Thoracic aorta (tissue), 2 donors: ENCODE results near the gene ATRNL1. TPM values are rescaled to one million over a fixed set of nuclear protein-coding genes. Genes with fewer than 3 reads are reported as not detected.
"Not testable (repeated sequence)": the region's sequence is repeated elsewhere in the genome, so short reads cannot be mapped to it uniquely, and the experiment has no call there.

Experiments used
- ATAC-seq: fragments of 150-250 bp; one replicate; pipeline ENCODE4 v1.8.0; 2017; ENCODE audit warnings: low read depth; ENCODE audit not compliant: insufficient number of reproducible peaks, low FRiP score
- DNase-seq: peaks from one replicate; pipeline ENCODE4 v3.0.0-alpha.2; 2020; ENCODE audit warnings: low spot score
- H3K27ac ChIP-seq, 2 donors: fragments of 200-600 bp; sonication (generic); 1 replicate in 1 of 2; 2 replicates in 1 of 2; pipeline ENCODE4 v1.5.1; 2016; ENCODE audit warnings: mild to moderate bottlenecking in 2 of 2, moderate library complexity in 2 of 2
- H3K27me3 ChIP-seq: fragments of 200-600 bp; sonication (generic); replicated peaks from 2 replicates; pipeline ENCODE4 v1.6.0; 2016; ENCODE audit warnings: mild to moderate bottlenecking; ENCODE audit not compliant: insufficient read depth
- H3K36me3 ChIP-seq: fragments of 200-600 bp; sonication (generic); one replicate; pipeline ENCODE4 v1.5.1; 2016
- H3K4me1 ChIP-seq, 2 donors: fragments of 200-600 bp; sonication (generic); 1 replicate in 1 of 2; 2 replicates in 1 of 2; pipeline versions ENCODE4 v1.5.1 to v1.6.0; 2016; ENCODE audit warnings: low read depth in 2 of 2, mild to moderate bottlenecking in 1 of 2; ENCODE audit not compliant: control insufficient read depth in 1 of 2
- H3K4me3 ChIP-seq: fragments of 200-600 bp; sonication (generic); 2 replicates; pipeline ENCODE4 v1.5.1; 2016; ENCODE audit warnings: mild to moderate bottlenecking
- H3K9me3 ChIP-seq: fragments of 200-600 bp; sonication (generic); 2 replicates; pipeline ENCODE4 v1.5.1; 2016
- CTCF ChIP-seq: fragments of 200-600 bp; sonication (generic); IDR thresholded peaks from one replicate; pipeline ENCODE4 v1.5.1; 2019; ENCODE audit warnings: antibody characterized with exemption
- total RNA-seq, 2 donors: library from RNA; depleted of rRNA; stranded (reverse); fragments of >200 nt; gene quantifications; one replicate each; pipeline versions ENCODE4 v1.1.0 to v1.2.3, GENCODE V29; 2016

Gene ATRNL1
- total RNA-seq, 2 donors from 2014 or later = 24.6 to 57.4 TPM

- no peak overlapping the region for H3K4me3 ChIP-seq
- no peaks in the 10 kb centered on the region for H3K27me3 ChIP-seq
- H3K36me3 ChIP-seq = no peaks in the 10 kb centered on the region
- H3K9me3 ChIP-seq = no peaks in the 10 kb centered on the region
- ATAC-seq = no peak
- no peak for TF ChIP-seq CTCF
- no peak overlapping the region for H3K27ac ChIP-seq
- DNase-seq = no peak
- no peaks in the 10 kb centered on the region for H3K4me1 ChIP-seq
Observed at GRCh38 chr10:115173915-115174443, 80.8 kb downstream of the ATRNL1 start.

GRCh38 chr10:115207276-115207675, 114.1 kb downstream of the ATRNL1 start:
- not testable (repeated sequence) for ATAC-seq

GRCh38 chr10:115209133-115209532, 116.0 kb downstream of the ATRNL1 start:
- H3K27me3 ChIP-seq = no peaks in the 10 kb centered on the region
- no peaks in the 10 kb centered on the region for H3K36me3 ChIP-seq
- H3K4me3 ChIP-seq = no peak overlapping the region
- peaks cover 0 to 11% of the 10 kb centered on the region in 2 donors for H3K4me1 ChIP-seq
- no peak for DNase-seq
- TF ChIP-seq CTCF = no peak
- no peak for ATAC-seq
- no peak overlapping the region for H3K27ac ChIP-seq
- no peaks in the 10 kb centered on the region for H3K9me3 ChIP-seq

More at GRCh38 chr10:115207276-115207675, 114.1 kb downstream of the ATRNL1 start:
- H3K27ac ChIP-seq, DNase-seq, H3K4me3 ChIP-seq, H3K36me3 ChIP-seq, H3K27me3 ChIP-seq, H3K9me3 ChIP-seq: not testable (repeated sequence)
- H3K4me1 ChIP-seq = peaks cover 0 to 11% of the 10 kb centered on the region in 2 donors

GRCh38 chr10:115214829-115215228, 121.7 kb downstream of the ATRNL1 start:
- ATAC-seq (no peak), DNase-seq (no peak)
- H3K4me3 ChIP-seq = no peak overlapping the region
- no peaks in the 10 kb centered on the region for H3K27me3 ChIP-seq
- TF ChIP-seq CTCF = no peak
- H3K27ac ChIP-seq = no peak overlapping the region
- H3K36me3 ChIP-seq = no peaks in the 10 kb centered on the region
- no peaks in the 10 kb centered on the region for H3K4me1 ChIP-seq
- H3K9me3 ChIP-seq = no peaks in the 10 kb centered on the region

GRCh38 chr10:115219203-115219602, 126.0 kb downstream of the ATRNL1 start:
- no peak overlapping the region for H3K4me3 ChIP-seq
- ATAC-seq = no peak
- no peak for TF ChIP-seq CTCF
- no peak for DNase-seq
- H3K36me3 ChIP-seq = no peaks in the 10 kb centered on the region
- H3K27me3 ChIP-seq = no peaks in the 10 kb centered on the region
- H3K4me1 ChIP-seq = no peaks in the 10 kb centered on the region
- peaks cover 5% of the 10 kb centered on the region for H3K9me3 ChIP-seq
- no peak overlapping the region for H3K27ac ChIP-seq

GRCh38 chr10:115222039-115222438, 128.9 kb downstream of the ATRNL1 start:
- ATAC-seq = no peak
- H3K9me3 ChIP-seq = peaks cover 5% of the 10 kb centered on the region
- TF ChIP-seq CTCF = no peak
- H3K27me3 ChIP-seq = no peaks in the 10 kb centered on the region
- no peak for DNase-seq
- H3K4me1 ChIP-seq = no peaks in the 10 kb centered on the region
- no peak overlapping the region for H3K4me3 ChIP-seq
- no peak overlapping the region for H3K27ac ChIP-seq
- H3K36me3 ChIP-seq = no peaks in the 10 kb centered on the region
